Adrenal gland (tissue), 12 donors: ENCODE data around the gene NAB2. TPM values are rescaled to one million over a fixed set of nuclear protein-coding genes. Genes with fewer than 3 reads are reported as not detected.

Source experiments
- DNase-seq, 7 donors: peaks; one replicate each; pipeline ENCODE4 v3.0.0-alpha.2; 2019 to 2020
- H3K27ac ChIP-seq, 5 donors: fragments of 200-600 bp; sonication (generic) in 4 of 5; 1 replicate in 3 of 5; 2 replicates in 2 of 5; pipeline versions ENCODE4 v1.5.1 to v1.8.0; 2016 to 2020; ENCODE audit warnings: mild to moderate bottlenecking in 1 of 5
- H3K27me3 ChIP-seq: fragments of 200-600 bp; 2 replicates; pipeline ENCODE4 v1.8.0; 2021
- H3K36me3 ChIP-seq, 2 donors: fragments of 200-600 bp; replicated peaks in 1 of 2; 1 replicate in 1 of 2; 2 replicates in 1 of 2; pipeline versions ENCODE4 v1.5.1 to v1.8.0; 2018 to 2022
- H3K4me1 ChIP-seq, 2 donors: fragments of 200-600 bp; replicated peaks in 1 of 2; 1 replicate in 1 of 2; 2 replicates in 1 of 2; pipeline versions ENCODE4 v1.5.1 to v1.8.0; 2018 to 2021
- H3K4me3 ChIP-seq, 4 donors: fragments of 200-600 bp; sonication (generic) in 3 of 4; one replicate each; pipeline ENCODE4 v1.5.1; 2016 to 2018
- H3K9me3 ChIP-seq, 3 donors: fragments of 200-600 bp; sonication (generic) in 1 of 3; replicated peaks in 1 of 3; 1 replicate in 2 of 3; 2 replicates in 1 of 3; pipeline versions ENCODE4 v1.5.1 to v1.8.0; 2016 to 2021
- CTCF ChIP-seq, 6 experiments: fragments of 450-650 bp in 4 of 6; fragments of 200-600 bp in 2 of 6; sonication (generic) in 1 of 6; IDR thresholded peaks; 1 replicate in 5 of 6; 2 replicates in 1 of 6; pipeline versions ENCODE4 v1.5.1 to v1.8.0; 2016 to 2021; ENCODE audit warnings: antibody characterized with exemption in 6 of 6, mild to moderate bottlenecking in 2 of 6, moderate library complexity in 1 of 6
- POLR2A ChIP-seq, 2 donors: fragments of 450-650 bp; IDR thresholded peaks; one replicate each; pipeline ENCODE4 v1.6.1; 2017; ENCODE audit warnings: antibody characterized with exemption in 2 of 2, mild to moderate bottlenecking in 2 of 2, moderate library complexity in 1 of 2
- WGBS, 4 donors: extraction: QIAGEN DNeasy Blood & Tissue Kit in 2 of 4; methylation state at CpG; one replicate each; pipeline versions ENCODE4 v1.1.5 to v1.1.7; 2013 to 2017; 5-methylcytosine and 5-hydroxymethylcytosine counted together
- intact Hi-C, 2 donors: fragments of 100-400 bp; cut with DNase I; formaldehyde crosslinking; loops; one replicate each; pipeline versions ENCODE4 v1.14.1 to v1.15.0; 2022 to 2023
- polyA plus RNA-seq, 3 donors: library from polyadenylated mRNA; stranded (reverse); fragments of 200-250 nt in 2 of 3; fragments of 350-450 nt in 1 of 3; fragmentation: Illumina TruSeq in 1 of 3; extraction: RNeasy Lipid Tissue Mini Kit (QIAGEN cat#74804) in 1 of 3; gene quantifications; one replicate each; pipeline ENCODE4 v1.2.3, GENCODE V29; 2013 to 2014
- total RNA-seq, 9 donors: library from RNA; depleted of rRNA in 4 of 9; stranded (reverse); fragments of >200 nt in 4 of 9; fragments of 120-200 nt in 1 of 9; fragmentation: NEBNext Ultra II Directional in 1 of 9; extraction: Animal tissue kit (Norgen Biotek cat#: 25700) in 1 of 9; gene quantifications; one replicate each; pipeline versions ENCODE4 v1.1.0 to v1.2.4, GENCODE V29; 2013 to 2023
- donor health status: healthy with polysubstance abuse.
- donor health status: Bipolar disorder and iron deficiency.
- donor health status: DM: yes; HTN: yes; CAD: no.
- donor health status: DM: no; HTN: no; CAD: no.
- donor health status: DM: no; HTN: no; CAD: no.
- donor health status: DM: yes; HTN: yes; CAD: no.

The NAB2 gene
- total and polyA plus RNA-seq, 12 donors = 9.4 to 64.6 (median 18.7) TPM

- no peak overlapping the region for H3K27ac ChIP-seq
- TF ChIP-seq POLR2A (IDR thresholded peaks at IDR 0.05) (no peak), CTCF (IDR thresholded peaks at IDR 0.05) (no peak)
- 92 to 100% (median 95%) methylated on average over 2 of the region's 2 CpGs; no CpG with 5 or more reads in 1 of the 4 donors for WGBS, 4 donors
- H3K27me3 ChIP-seq = no peaks in the 10 kb centered on the region
- no peaks in the 10 kb centered on the region for H3K4me1 ChIP-seq
- H3K9me3 ChIP-seq = no peaks in the 10 kb centered on the region
- H3K4me3 ChIP-seq = no peak overlapping the region
- intact Hi-C loops = no loop called here
- DNase-seq = no peak
- no peaks in the 10 kb centered on the region for H3K36me3 ChIP-seq
Observed at GRCh38 chr12:57042695-57043094, 46.2 kb upstream of the NAB2 start.

GRCh38 chr12:57044468-57044867, 44.4 kb upstream of the NAB2 start:
- Histone ChIP-seq H3K27ac (no peak overlapping the region), H3K4me3 (no peak overlapping the region), H3K36me3 (no peaks in the 10 kb centered on the region), H3K9me3 (no peaks in the 10 kb centered on the region), H3K4me1 (no peaks in the 10 kb centered on the region), H3K27me3 (no peaks in the 10 kb centered on the region)
- no peak for DNase-seq
- 88 to 94% (median 92%) methylated on average over 6 of the region's 6 CpGs for WGBS, 4 donors
- no peak for TF ChIP-seq POLR2A (IDR thresholded peaks at IDR 0.05)
- TF ChIP-seq CTCF (IDR thresholded peaks at IDR 0.05) = no peak
- intact Hi-C loops = no loop called here

- no peak overlapping the region for H3K4me3 ChIP-seq
Observed at GRCh38 chr12:57044889-57045288, 44.0 kb upstream of the NAB2 start.

GRCh38 chr12:57046086-57046791, 42.7 kb upstream of the NAB2 start:
- Histone ChIP-seq H3K27me3 (no peaks in the 10 kb centered on the region), H3K4me1 (no peaks in the 10 kb centered on the region), H3K36me3 (no peaks in the 10 kb centered on the region), H3K9me3 (no peaks in the 10 kb centered on the region), H3K4me3 (no peak overlapping the region), H3K27ac (peak overlapping the region in 2 of 5 donors; percentile 5 to 76)
- DNase-seq = no peak
- intact Hi-C loops = no loop called here
- 70 to 74% (median 72%) methylated on average over 6 of the region's 6 CpGs for WGBS, 4 donors
- no peak for TF ChIP-seq POLR2A (IDR thresholded peaks at IDR 0.05)
- TF ChIP-seq CTCF (IDR thresholded peaks at IDR 0.05) = no peak

More at GRCh38 chr12:57044889-57045288, 44.0 kb upstream of the NAB2 start:
- no peak for TF ChIP-seq POLR2A (IDR thresholded peaks at IDR 0.05)
- TF ChIP-seq CTCF (IDR thresholded peaks at IDR 0.05) = no peak
- intact Hi-C loops = no loop called here
- WGBS, 4 donors = 92 to 96% (median 95%) methylated on average over 3 of the region's 3 CpGs
- no peaks in the 10 kb centered on the region for H3K9me3 ChIP-seq
- no peaks in the 10 kb centered on the region for H3K27me3 ChIP-seq
- H3K27ac ChIP-seq = no peak overlapping the region
- no peak for DNase-seq
- no peaks in the 10 kb centered on the region for H3K36me3 ChIP-seq
- no peaks in the 10 kb centered on the region for H3K4me1 ChIP-seq
